GM21515 (cell line): ENCODE results near the gene ARHGAP31.
"Not testable (repeated sequence)": the region's sequence is repeated elsewhere in the genome, so short reads cannot be mapped to it uniquely, and the experiment has no call there.

Source experiments
- ATAC-seq: cut with Tn5 transposase; IDR thresholded peaks from one replicate; pipeline ENCODE4 v1.9.1; 2021; ENCODE audit not compliant: unreplicated experiment

Gene ARHGAP31

GRCh38 chr3:119318876-119319275 is 24.7 kb downstream of the ARHGAP31 start:
- ATAC-seq, result no peak

- no peak for ATAC-seq
Observed at GRCh38 chr3:119319311-119319710, 25.1 kb downstream of the ARHGAP31 start.

GRCh38 chr3:119320785-119321184 is 26.6 kb downstream of the ARHGAP31 start:
- not testable (repeated sequence) for ATAC-seq

- ATAC-seq, result peak; percentile 33
Observed at GRCh38 chr3:119322021-119322834, 28.0 kb downstream of the ARHGAP31 start.

GRCh38 chr3:119322835-119323722 is 28.9 kb downstream of the ARHGAP31 start:
- ATAC-seq, result peak; percentile 86

- ATAC-seq, result no peak
Observed at GRCh38 chr3:119323723-119324085, 29.5 kb downstream of the ARHGAP31 start.

GRCh38 chr3:119324899-119325298 is 30.7 kb downstream of the ARHGAP31 start:
- ATAC-seq, result no peak

GRCh38 chr3:119326976-119327375 is 32.8 kb downstream of the ARHGAP31 start:
- no peak for ATAC-seq

GRCh38 chr3:119329551-119329950 is 35.4 kb downstream of the ARHGAP31 start:
- ATAC-seq, result no peak

GRCh38 chr3:119330181-119330580 is 36.0 kb downstream of the ARHGAP31 start:
- ATAC-seq, result no peak

- ATAC-seq, result no peak
Observed at GRCh38 chr3:119330858-119331257, 36.7 kb downstream of the ARHGAP31 start.

- no peak for ATAC-seq
Observed at GRCh38 chr3:119331661-119332060, 37.5 kb downstream of the ARHGAP31 start.

GRCh38 chr3:119333773-119334509 is 39.8 kb downstream of the ARHGAP31 start:
- no peak for ATAC-seq

- ATAC-seq, result no peak
Observed at GRCh38 chr3:119336823-119337222, 42.6 kb downstream of the ARHGAP31 start.

GRCh38 chr3:119337407-119337806 is 43.2 kb downstream of the ARHGAP31 start:
- not testable (repeated sequence) for ATAC-seq

- ATAC-seq, result no peak
Observed at GRCh38 chr3:119338754-119339153, 44.6 kb downstream of the ARHGAP31 start.

GRCh38 chr3:119340014-119340413 is 45.8 kb downstream of the ARHGAP31 start:
- ATAC-seq, result no peak

- no peak for ATAC-seq
Observed at GRCh38 chr3:119340446-119340845, 46.3 kb downstream of the ARHGAP31 start.

GRCh38 chr3:119342176-119342575 is 48.0 kb downstream of the ARHGAP31 start:
- no peak for ATAC-seq

- peak; percentile 78 for ATAC-seq
Observed at GRCh38 chr3:119343719-119344118, 49.5 kb downstream of the ARHGAP31 start.

- no peak for ATAC-seq
Observed at GRCh38 chr3:119346076-119346496, 51.9 kb downstream of the ARHGAP31 start.
